HFF-Myc (cell line): ENCODE results near the gene OR2H2.

ENCODE experiments used
- DNase-seq: peaks from one replicate; pipeline ENCODE4 v3.0.0-alpha.2; 2011; ENCODE audit warnings: low read depth; ENCODE audit errors: extremely low read depth
- H3K4me3 ChIP-seq: replicated peaks from 2 replicates; pipeline ENCODE4 v1.5.1; 2011; ENCODE audit warnings: low read depth, mild to moderate bottlenecking, control low read depth, low read length
- TF ChIP-seq, protein P1 (sequence below): IDR thresholded peaks from 2 replicates; pipeline ENCODE4 v1.5.1; 2012; ENCODE audit warnings: mild to moderate bottlenecking, low read depth, low read length, control low read depth; ENCODE audit errors: missing control alignments

OR2H2 gene

DNA sequence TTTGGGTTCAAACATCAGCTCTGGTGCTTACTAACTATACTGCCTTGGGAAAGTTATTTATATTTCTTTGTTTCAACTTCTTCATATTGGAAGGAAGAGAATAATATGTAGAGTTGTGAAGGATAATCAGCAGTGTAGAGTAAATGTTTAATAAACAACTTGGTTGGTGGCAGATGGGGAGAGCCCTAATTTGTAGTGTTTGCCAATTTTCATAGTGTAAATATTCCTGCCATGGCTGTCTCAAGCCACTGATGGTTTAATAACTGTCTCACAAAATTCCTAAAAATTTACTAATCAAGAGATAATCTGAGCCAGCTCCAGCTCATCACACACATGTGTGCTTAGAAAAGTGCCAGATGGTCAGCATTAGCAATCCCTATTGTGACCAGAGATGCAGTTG is at the start of gene OR2H2:
Gene OR2H2 (plus strand): TSS at position 301 of the 400 bp plus-strand sequence. CDS start 2,824 bp downstream, outside the sequence.
- TF ChIP-seq, protein P1, sequence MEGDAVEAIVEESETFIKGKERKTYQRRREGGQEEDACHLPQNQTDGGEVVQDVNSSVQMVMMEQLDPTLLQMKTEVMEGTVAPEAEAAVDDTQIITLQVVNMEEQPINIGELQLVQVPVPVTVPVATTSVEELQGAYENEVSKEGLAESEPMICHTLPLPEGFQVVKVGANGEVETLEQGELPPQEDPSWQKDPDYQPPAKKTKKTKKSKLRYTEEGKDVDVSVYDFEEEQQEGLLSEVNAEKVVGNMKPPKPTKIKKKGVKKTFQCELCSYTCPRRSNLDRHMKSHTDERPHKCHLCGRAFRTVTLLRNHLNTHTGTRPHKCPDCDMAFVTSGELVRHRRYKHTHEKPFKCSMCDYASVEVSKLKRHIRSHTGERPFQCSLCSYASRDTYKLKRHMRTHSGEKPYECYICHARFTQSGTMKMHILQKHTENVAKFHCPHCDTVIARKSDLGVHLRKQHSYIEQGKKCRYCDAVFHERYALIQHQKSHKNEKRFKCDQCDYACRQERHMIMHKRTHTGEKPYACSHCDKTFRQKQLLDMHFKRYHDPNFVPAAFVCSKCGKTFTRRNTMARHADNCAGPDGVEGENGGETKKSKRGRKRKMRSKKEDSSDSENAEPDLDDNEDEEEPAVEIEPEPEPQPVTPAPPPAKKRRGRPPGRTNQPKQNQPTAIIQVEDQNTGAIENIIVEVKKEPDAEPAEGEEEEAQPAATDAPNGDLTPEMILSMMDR: no peak
- no peak for DNase-seq
- no peak within 1 kb of the TSS for H3K4me3 ChIP-seq

- TF ChIP-seq, protein P1: no peak
- no peak overlapping the region for H3K4me3 ChIP-seq
- DNase-seq: no peak
These were observed 47.1 kb upstream of the OR2H2 start for GRCh38 chr6:29537714-29538403.

DNA sequence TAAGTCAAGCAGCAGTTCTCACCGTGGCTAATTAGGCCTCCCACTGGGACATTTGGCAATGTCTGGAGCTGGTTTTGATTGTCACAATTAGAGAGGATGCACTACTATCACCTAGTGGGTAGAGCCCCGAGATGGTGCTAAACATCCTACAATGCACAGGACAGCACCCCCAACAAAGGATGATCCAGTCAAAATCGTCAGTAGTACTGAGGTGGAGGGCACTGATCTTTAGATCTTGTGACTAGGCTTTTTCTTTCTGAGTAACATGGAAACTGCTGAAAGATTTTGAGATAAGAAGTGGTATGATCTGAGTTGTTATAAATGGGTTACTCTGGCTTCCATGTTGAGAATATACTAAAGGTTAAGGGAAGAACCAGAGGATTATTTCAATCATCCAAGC is 37.3 kb upstream of the OR2H2 start:
- no peak for DNase-seq
- TF ChIP-seq, protein P1: no peak
- H3K4me3 ChIP-seq: no peak overlapping the region

GRCh38 chr6:29552512-29553051 is 32.3 kb upstream of the OR2H2 start:
- TF ChIP-seq, protein P1: no peak
- DNase-seq: peak; percentile 46
- no peak overlapping the region for H3K4me3 ChIP-seq

- TF ChIP-seq, protein P1: peak; percentile 3
- peak overlapping the region; percentile 16 for H3K4me3 ChIP-seq
These were observed 31.5 kb upstream of the OR2H2 start for GRCh38 chr6:29553268-29554057.

GRCh38 chr6:29554764-29555163 is 30.2 kb upstream of the OR2H2 start:
- no peak for DNase-seq
- TF ChIP-seq, protein P1: no peak
- H3K4me3 ChIP-seq: no peak overlapping the region

More at GRCh38 chr6:29553268-29554057, 31.5 kb upstream of the OR2H2 start:
- DNase-seq: peak; percentile 11
